ENCODE data around the gene ZWILCH. TPM values are rescaled to one million over a fixed set of nuclear protein-coding genes. Genes with fewer than 3 reads are reported as not detected.

Gene ZWILCH
- total and polyA plus RNA-seq, 10 donors: 3.6 to 12.8 (median 6.4) TPM

DNA sequence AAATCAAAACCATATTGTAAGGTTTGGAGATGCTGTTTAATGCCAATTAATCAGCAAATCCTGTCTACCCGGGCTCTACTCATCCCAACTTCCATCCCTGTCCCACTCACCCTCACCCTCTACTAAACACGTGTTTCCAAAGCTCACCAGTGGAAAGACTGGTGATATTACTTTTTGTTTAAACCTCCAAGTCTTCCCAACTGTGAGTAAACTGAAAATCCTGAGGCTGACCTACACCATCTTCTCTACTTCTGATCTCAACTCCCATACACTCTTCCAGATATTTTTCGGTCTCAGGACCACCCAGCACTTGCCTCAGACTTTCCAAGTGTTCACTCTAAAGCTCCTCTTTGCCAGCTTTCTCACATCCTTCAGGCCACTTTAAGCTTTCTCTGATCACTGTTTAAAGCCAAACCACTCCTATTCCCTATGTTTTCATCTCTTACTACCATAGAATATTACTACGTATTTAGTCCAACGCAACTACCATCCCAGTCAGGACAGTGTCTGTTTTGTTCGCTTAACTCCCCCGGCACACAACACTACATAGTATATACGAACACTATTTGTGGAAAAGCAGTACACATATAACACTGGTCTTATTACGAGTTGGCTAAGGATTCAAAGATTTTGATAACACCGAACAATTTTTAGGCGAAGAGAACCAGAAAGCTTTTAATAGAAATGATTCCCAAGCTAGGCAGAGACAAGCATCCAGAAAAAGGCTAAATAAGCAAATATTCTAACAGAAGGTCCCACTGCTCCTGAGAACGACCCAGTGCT lies 1.2 kb upstream of the ZWILCH start:
- Histone ChIP-seq H3K27me3 (replicated peaks in 1 of 7) (no peaks in the 10 kb centered on the region), H3K27ac (peak overlapping the region; percentile 87 to 97 (median 95)), H3K9me3 (no peaks in the 10 kb centered on the region), H3K36me3 (peaks cover 0 to 46% (median 41%) of the 10 kb centered on the region in 6 donors), H3K4me3 (peak overlapping the region; percentile 79 to 99 (median 94)), H3K4me1 (peaks cover 19 to 63% (median 41%) of the 10 kb centered on the region in 6 donors)
- intact Hi-C loops (cut with DNase I; ENCODE audit: low total_unique reads): loop anchor here (5.0 kb wide), 1 partner anchor 117 kb away; the partner anchor contains the start of gene MAP2K1
- TF ChIP-seq POLR2AphosphoS5 (IDR thresholded peaks at IDR 0.05): no peak
- TF ChIP-seq, protein P1, sequence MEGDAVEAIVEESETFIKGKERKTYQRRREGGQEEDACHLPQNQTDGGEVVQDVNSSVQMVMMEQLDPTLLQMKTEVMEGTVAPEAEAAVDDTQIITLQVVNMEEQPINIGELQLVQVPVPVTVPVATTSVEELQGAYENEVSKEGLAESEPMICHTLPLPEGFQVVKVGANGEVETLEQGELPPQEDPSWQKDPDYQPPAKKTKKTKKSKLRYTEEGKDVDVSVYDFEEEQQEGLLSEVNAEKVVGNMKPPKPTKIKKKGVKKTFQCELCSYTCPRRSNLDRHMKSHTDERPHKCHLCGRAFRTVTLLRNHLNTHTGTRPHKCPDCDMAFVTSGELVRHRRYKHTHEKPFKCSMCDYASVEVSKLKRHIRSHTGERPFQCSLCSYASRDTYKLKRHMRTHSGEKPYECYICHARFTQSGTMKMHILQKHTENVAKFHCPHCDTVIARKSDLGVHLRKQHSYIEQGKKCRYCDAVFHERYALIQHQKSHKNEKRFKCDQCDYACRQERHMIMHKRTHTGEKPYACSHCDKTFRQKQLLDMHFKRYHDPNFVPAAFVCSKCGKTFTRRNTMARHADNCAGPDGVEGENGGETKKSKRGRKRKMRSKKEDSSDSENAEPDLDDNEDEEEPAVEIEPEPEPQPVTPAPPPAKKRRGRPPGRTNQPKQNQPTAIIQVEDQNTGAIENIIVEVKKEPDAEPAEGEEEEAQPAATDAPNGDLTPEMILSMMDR (IDR thresholded peaks at IDR 0.05 in 8 of 11, conservative IDR thresholded peaks at IDR 0.05 in 3 of 11): no peak
- TF ChIP-seq POLR2A (IDR thresholded peaks at IDR 0.05): no peak
- no peak for DNase-seq
- 0 to 1% (median 0%) methylated on average over 12 of the region's 12 CpGs for WGBS, 5 donors

DNA sequence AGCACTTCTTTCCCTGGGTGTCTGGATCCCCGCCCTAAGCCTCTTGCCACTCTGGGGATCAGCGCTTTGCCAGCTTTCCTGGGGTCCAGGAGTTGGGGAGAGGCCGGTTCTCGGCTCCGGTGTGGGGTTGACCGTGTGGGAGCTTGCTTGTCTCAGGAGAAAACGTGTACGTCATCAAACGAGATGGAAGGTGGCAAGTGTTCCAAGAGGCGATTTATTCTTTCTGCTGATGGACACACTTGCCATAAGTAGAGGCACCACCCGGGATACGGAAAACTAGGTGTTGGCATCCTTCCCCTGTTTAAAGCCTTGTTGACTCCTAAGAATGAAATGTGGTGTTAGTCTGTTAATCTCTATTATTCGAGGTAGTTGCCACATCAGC lies 295 bp downstream of the ZWILCH start:
- 0 to 1% (median 0%) methylated on average over 13 of the region's 13 CpGs for WGBS, 5 donors
- Histone ChIP-seq H3K9me3 (no peaks in the 10 kb centered on the region), H3K36me3 (peaks cover 0 to 43% (median 27%) of the 10 kb centered on the region in 6 donors), H3K4me1 (peaks cover 19 to 58% (median 40%) of the 10 kb centered on the region in 6 donors), H3K4me3 (peak overlapping the region; percentile 79 to 99 (median 94)), H3K27ac (peak overlapping the region; percentile 87 to 97 (median 95)), H3K27me3 (replicated peaks in 1 of 7) (no peaks in the 10 kb centered on the region)
- no peak for DNase-seq
- intact Hi-C loops (cut with DNase I; ENCODE audit: low total_unique reads): no loop called here
- TF ChIP-seq, protein P1 (IDR thresholded peaks at IDR 0.05 in 8 of 11, conservative IDR thresholded peaks at IDR 0.05 in 3 of 11): no peak
- TF ChIP-seq POLR2AphosphoS5 (IDR thresholded peaks at IDR 0.05): no peak
- no peak for TF ChIP-seq POLR2A (IDR thresholded peaks at IDR 0.05)

DNA sequence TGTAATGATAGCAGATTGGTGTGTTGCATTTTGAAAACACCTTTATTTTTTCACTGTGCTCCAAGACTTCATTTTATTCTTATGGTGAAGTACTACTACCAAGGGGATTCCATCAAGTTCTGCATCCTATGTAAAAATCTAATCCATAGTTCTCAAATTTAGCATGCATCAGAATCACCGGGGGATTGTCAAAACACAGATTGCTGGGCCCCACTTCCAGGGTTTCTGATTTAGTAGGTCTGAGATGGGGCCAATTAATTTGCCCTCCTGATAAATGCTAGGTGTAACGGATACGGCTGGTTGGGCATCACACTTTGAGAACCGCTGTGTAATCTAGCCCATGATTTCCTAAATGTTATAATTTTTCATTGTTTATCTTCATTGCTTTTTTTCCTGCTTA lies 692 bp downstream of the ZWILCH start:
- no peak for TF ChIP-seq POLR2AphosphoS5 (IDR thresholded peaks at IDR 0.05)
- TF ChIP-seq POLR2A (IDR thresholded peaks at IDR 0.05): no peak
- TF ChIP-seq, protein P1 (IDR thresholded peaks at IDR 0.05 in 8 of 11, conservative IDR thresholded peaks at IDR 0.05 in 3 of 11): no peak
- Histone ChIP-seq H3K9me3 (no peaks in the 10 kb centered on the region), H3K27me3 (replicated peaks in 1 of 7) (no peaks in the 10 kb centered on the region), H3K36me3 (peaks cover 0 to 41% (median 23%) of the 10 kb centered on the region in 6 donors), H3K27ac (peak overlapping the region in 6 of 8 donors; percentile 87 to 97 (median 95)), H3K4me3 (peak overlapping the region in 7 of 8 donors; percentile 79 to 99 (median 94)), H3K4me1 (peaks cover 19 to 54% (median 40%) of the 10 kb centered on the region in 6 donors)
- 22 to 53% (median 43%) methylated on average over 4 of the region's 4 CpGs for WGBS, 5 donors
- no peak for DNase-seq
- intact Hi-C loops (cut with DNase I; ENCODE audit: low total_unique reads): no loop called here

DNA sequence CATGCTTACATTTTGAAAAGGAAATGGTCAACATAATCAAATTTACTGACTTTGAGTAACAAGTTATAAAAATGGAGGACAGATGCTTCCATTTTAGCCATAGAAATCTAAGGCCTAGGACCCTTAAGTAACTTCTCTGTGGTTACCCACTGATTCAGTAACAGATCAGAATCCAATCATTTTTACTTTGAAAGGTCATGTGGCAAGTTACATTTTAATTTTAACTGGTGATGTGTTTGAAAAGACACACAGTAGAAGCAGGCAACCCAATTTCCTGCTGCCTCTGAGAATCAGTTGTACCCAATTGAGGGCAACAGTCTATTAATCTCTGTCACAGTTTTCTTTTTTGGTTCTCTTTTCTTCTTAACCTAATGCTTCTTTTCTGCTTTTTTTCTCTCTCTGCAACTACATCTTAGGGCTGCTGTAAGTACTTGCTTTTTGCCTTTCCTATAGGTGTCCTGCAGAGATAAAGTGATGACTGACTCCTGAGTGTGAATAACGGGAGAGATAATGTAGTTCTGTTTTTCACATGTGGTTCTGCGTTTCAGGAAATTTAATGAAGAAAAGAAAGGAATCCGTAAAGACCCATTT lies 3.3 kb downstream of the ZWILCH start:
- no peak for TF ChIP-seq POLR2A (IDR thresholded peaks at IDR 0.05)
- TF ChIP-seq, protein P1 (IDR thresholded peaks at IDR 0.05 in 8 of 11, conservative IDR thresholded peaks at IDR 0.05 in 3 of 11): no peak
- no peak for TF ChIP-seq POLR2AphosphoS5 (IDR thresholded peaks at IDR 0.05)
- peaks cover 6 to 29% (median 18%) of the 10 kb centered on the region in 6 donors for H3K4me1 ChIP-seq
- no peak overlapping the region for H3K27ac ChIP-seq
- H3K9me3 ChIP-seq: no peaks in the 10 kb centered on the region
- WGBS, 5 donors: 85 to 95% (median 89%) methylated on average over 3 of the region's 3 CpGs
- no peaks in the 10 kb centered on the region for H3K27me3 ChIP-seq (replicated peaks in 1 of 7)
- intact Hi-C loops (cut with DNase I; ENCODE audit: low total_unique reads): no loop called here
- no peak overlapping the region for H3K4me3 ChIP-seq
- peaks cover 0 to 23% (median 0%) of the 10 kb centered on the region in 6 donors for H3K36me3 ChIP-seq
- no peak for DNase-seq
